ENCODE results near the gene EP400. TPM values are rescaled to one million over a fixed set of nuclear protein-coding genes. Genes with fewer than 3 reads are reported as not detected.

The EP400 gene
- total and polyA plus RNA-seq, 9 donors: 19.6 to 60.7 (median 44.0) TPM

GRCh38 chr12:131905630-131906091 lies 44.1 kb upstream of the EP400 start:
- Histone ChIP-seq H3K4me1 (ENCODE audit: insufficient read depth) (peaks cover 11% of the 10 kb centered on the region), H3K27me3 (no peaks in the 10 kb centered on the region), H3K9me3 (no peaks in the 10 kb centered on the region), H3K27ac (no peak overlapping the region), H3K36me3 (peaks cover 1% of the 10 kb centered on the region), H3K4me3 (no peak overlapping the region)
- TF ChIP-seq CTCF (IDR thresholded peaks at IDR 0.05) (no peak), EP300 (IDR thresholded peaks at IDR 0.05) (no peak), POLR2A (IDR thresholded peaks at IDR 0.05) (no peak)
- intact Hi-C loops (cut with DNase I): no loop called here
- 90 to 91% (median 91%) methylated on average over 15 of the region's 15 CpGs for WGBS, 3 donors
- DNase-seq: peak in 2 of 5 donors; percentile 15 to 16

- peaks cover 3% of the 10 kb centered on the region for H3K36me3 ChIP-seq
- H3K9me3 ChIP-seq: no peaks in the 10 kb centered on the region
- intact Hi-C loops (cut with DNase I): no loop called here
- 88 to 94% (median 89%) methylated on average over 15 to 31 of the region's 31 CpGs for WGBS, 3 donors
- no peak overlapping the region for H3K4me3 ChIP-seq
- TF ChIP-seq EP300 (IDR thresholded peaks at IDR 0.05) (no peak), POLR2A (IDR thresholded peaks at IDR 0.05) (no peak), CTCF (IDR thresholded peaks at IDR 0.05) (no peak)
- no peak overlapping the region for H3K27ac ChIP-seq
- H3K27me3 ChIP-seq: no peaks in the 10 kb centered on the region
- DNase-seq: peak in 2 of 5 donors; percentile 16 to 23
- peaks cover 6% of the 10 kb centered on the region for H3K4me1 ChIP-seq (ENCODE audit: insufficient read depth)
Observed at GRCh38 chr12:131907379-131908091, 42.2 kb upstream of the EP400 start.

- DNase-seq: peak in 1 of 5 donors; percentile 26
- TF ChIP-seq POLR2A (IDR thresholded peaks at IDR 0.05) (no peak), EP300 (IDR thresholded peaks at IDR 0.05) (no peak), CTCF (IDR thresholded peaks at IDR 0.05) (no peak)
- H3K9me3 ChIP-seq: no peaks in the 10 kb centered on the region
- intact Hi-C loops (cut with DNase I): no loop called here
- no peak overlapping the region for H3K27ac ChIP-seq
- H3K27me3 ChIP-seq: no peaks in the 10 kb centered on the region
- H3K4me1 ChIP-seq (ENCODE audit: insufficient read depth): peaks cover 4% of the 10 kb centered on the region
- WGBS, 3 donors: 94 to 95% (median 95%) methylated on average over 78 to 96 of the region's 96 CpGs
- no peak overlapping the region for H3K4me3 ChIP-seq
- peaks cover 3% of the 10 kb centered on the region for H3K36me3 ChIP-seq
Observed at GRCh38 chr12:131908092-131909080, 41.4 kb upstream of the EP400 start.

- peak in 2 of 5 donors; percentile 18 to 31 for DNase-seq
Observed at GRCh38 chr12:131909081-131909751, 40.5 kb upstream of the EP400 start.

More at GRCh38 chr12:131909081-131909751, 40.5 kb upstream of the EP400 start:
- Histone ChIP-seq H3K4me3 (no peak overlapping the region), H3K9me3 (no peaks in the 10 kb centered on the region), H3K36me3 (peaks cover 3% of the 10 kb centered on the region), H3K4me1 (ENCODE audit: insufficient read depth) (no peaks in the 10 kb centered on the region), H3K27ac (no peak overlapping the region), H3K27me3 (no peaks in the 10 kb centered on the region)
- intact Hi-C loops (cut with DNase I): no loop called here
- TF ChIP-seq EP300 (IDR thresholded peaks at IDR 0.05) (no peak), CTCF (IDR thresholded peaks at IDR 0.05) (no peak), POLR2A (IDR thresholded peaks at IDR 0.05) (no peak)
- WGBS, 3 donors: 90 to 93% (median 92%) methylated on average over 35 to 61 of the region's 61 CpGs
